Heart right ventricle (tissue), 16 donors: ENCODE data around the gene ZNF367. TPM values are rescaled to one million over a fixed set of nuclear protein-coding genes. Genes with fewer than 3 reads are reported as not detected.
A peak's percentile ranks its signal among the peaks of the same experiment; 100 is the strongest.

ENCODE experiments used
- ATAC-seq, 8 donors: fragments of 200-7000 bp; cut with Tn5 transposase; one replicate each; pipeline ENCODE4 v1.9.1; 2020; ENCODE audit warnings: mild to moderate bottlenecking in 8 of 8, moderate library complexity in 8 of 8, moderate number of reproducible peaks in 1 of 8
- DNase-seq, 2 donors: peaks; one replicate each; pipeline ENCODE4 v3.0.0-alpha.2; 2020
- H3K27ac ChIP-seq, 10 donors: fragments of 200-600 bp; sonication (generic) in 2 of 10; one replicate each; pipeline versions ENCODE4 v1.5.0 to v1.8.0; 2020 to 2022; ENCODE audit warnings: mild to moderate bottlenecking in 3 of 10
- H3K27me3 ChIP-seq, 7 donors: fragments of 200-600 bp; one replicate each; pipeline ENCODE4 v1.8.0; 2021 to 2022; ENCODE audit warnings: mild to moderate bottlenecking in 2 of 7
- H3K36me3 ChIP-seq, 9 donors: fragments of 200-600 bp; sonication (generic) in 1 of 9; one replicate each; pipeline versions ENCODE4 v1.5.0 to v1.8.0; 2020 to 2022; ENCODE audit warnings: mild to moderate bottlenecking in 2 of 9
- H3K4me1 ChIP-seq, 9 donors: fragments of 200-600 bp; sonication (generic) in 1 of 9; one replicate each; pipeline versions ENCODE4 v1.5.0 to v1.8.0; 2020 to 2022; ENCODE audit warnings: mild to moderate bottlenecking in 4 of 9
- H3K4me3 ChIP-seq, 10 donors: fragments of 200-600 bp; sonication (generic) in 2 of 10; one replicate each; pipeline versions ENCODE4 v1.5.0 to v1.8.0; 2020 to 2022; ENCODE audit warnings: mild to moderate bottlenecking in 7 of 10, moderate library complexity in 2 of 10
- H3K9me3 ChIP-seq, 11 donors: fragments of 200-600 bp in 10 of 11; sonication (generic) in 2 of 11; one replicate each; pipeline versions ENCODE4 v1.5.0 to v1.8.0; 2013 to 2022; ENCODE audit warnings: mild to moderate bottlenecking in 2 of 11, control low read depth in 1 of 11, moderate library complexity in 1 of 11
- CTCF ChIP-seq, 9 donors: fragments of 200-600 bp; sonication (generic) in 2 of 9; IDR thresholded peaks; one replicate each; pipeline versions ENCODE4 v1.5.0 to v1.8.0; 2021 to 2022; ENCODE audit warnings: antibody characterized with exemption in 9 of 9, mild to moderate bottlenecking in 5 of 9, moderate library complexity in 1 of 9
- WGBS, 2 donors: extraction: QIAGEN DNeasy Blood & Tissue Kit; methylation state at CpG; one replicate each; pipeline ENCODE4 v1.1.7; 2013; ENCODE audit warnings: inconsistent platforms in 1 of 2; 5-methylcytosine and 5-hydroxymethylcytosine counted together
- intact Hi-C, 10 donors: fragments of 100-400 bp; cut with DNase I; formaldehyde crosslinking; loops; one replicate each; pipeline versions ENCODE4 v1.11.1 to v1.14.2; 2022
- polyA plus RNA-seq, 2 donors: library from polyadenylated mRNA; stranded (reverse); fragments of 200-250 nt; gene quantifications; one replicate each; pipeline ENCODE4 v1.2.3, GENCODE V29; 2013
- total RNA-seq, 10 donors: library from RNA; stranded (reverse); fragmentation: NEBNext Ultra II Directional in 3 of 10; extraction: Animal tissue kit (Norgen Biotek cat#: 25700) in 3 of 10; gene quantifications; one replicate each; pipeline versions ENCODE4 v1.2.1 to v1.2.4, GENCODE V29; 2021 to 2023
- donor health status: Arrhythmogenic right ventricular cardiomyopathy.
- donor health status: ischemic (EF 13 %, LVEDD 7.1; RV severe dilation, severe dysfunction).
- donor health status: healthy with polysubstance abuse.
- donor health status: DM: no; HTN: yes; CAD: no.
- donor health status: DM: no; HTN: no; CAD: no.
- donor health status: ischemic (EF 25% LVEDD 6.9; RV normal size, moderate dysfunction).
- donor health status: ischemic (EF 25% LVEDD 5.7; RV mildly dilated, moderate dysfunction).
- donor health status: healthy.
- donor health status: DM: yes; HTN: yes; CAD: no.
- donor health status: Ischemic cardiomyopathy.
- donor health status: ischemic (EF 35%, LVEDD 5.7; RV mildly dilated, moderate dysfunction).
- donor health status: nonischemic (EF 11% LVEDD 7.7; RV severe dilation, severe dysfunction).
- donor health status: DM: yes; HTN: yes; CAD: no.
- donor health status: PGD.
- donor health status: ischemic (EF 29% LVEDD 5.4; RV normal size, mild dysfunction).
- donor health status: nonischemic (EF 23%, LVEDD 6.1; RV moderate dilation, normal function).

The ZNF367 gene
- total and polyA plus RNA-seq, 12 donors: 1.2 to 6.4 (median 3.8) TPM

GRCh38 chr9:96420468-96421219, 2.5 kb upstream of the ZNF367 start:
- 35 to 37% methylated on average over 6 of the region's 6 CpGs for WGBS, 2 donors

GRCh38 chr9:96419691-96419969, 1.5 kb upstream of the ZNF367 start:
- no peak for TF ChIP-seq CTCF (IDR thresholded peaks at IDR 0.05)
- no peaks in the 10 kb centered on the region for H3K36me3 ChIP-seq
- no peak for ATAC-seq
- peak overlapping the region; percentile 95 to 100 (median 99) for H3K27ac ChIP-seq
- DNase-seq: no peak
- intact Hi-C loops: loop anchor here in 7 of 10 donors (2.0 to 10.0 kb wide), 10 partner anchors 31 to 248 kb away; partner anchors contain the start of genes SLC35D2 (in 3 of the 7), HABP4 (in 2 of the 7) and PRXL2C (in 2 of the 7)
- no peaks in the 10 kb centered on the region for H3K27me3 ChIP-seq
- peak overlapping the region; percentile 52 to 97 (median 85) for H3K4me3 ChIP-seq
- WGBS, 2 donors: 31 to 36% methylated on average over 2 of the region's 2 CpGs
- no peaks in the 10 kb centered on the region for H3K9me3 ChIP-seq
- peaks cover 7 to 39% (median 28%) of the 10 kb centered on the region in 9 donors for H3K4me1 ChIP-seq

More at GRCh38 chr9:96420468-96421219, 2.5 kb upstream of the ZNF367 start:
- ATAC-seq (peak in 5 of 8 donors; percentile 29 to 44 (median 39)), DNase-seq (peak in 1 of 2 donors; percentile 67)
- no peaks in the 10 kb centered on the region for H3K27me3 ChIP-seq
- peak overlapping the region; percentile 71 to 100 (median 98) for H3K27ac ChIP-seq
- no peak for TF ChIP-seq CTCF (IDR thresholded peaks at IDR 0.05)
- peaks cover 7 to 38% (median 28%) of the 10 kb centered on the region in 9 donors for H3K4me1 ChIP-seq
- no peaks in the 10 kb centered on the region for H3K9me3 ChIP-seq
- intact Hi-C loops: loop anchor here in 1 of 10 donors (2.0 kb wide), 1 partner anchor 28 kb away; no protein-coding TSS in a partner anchor
- H3K4me3 ChIP-seq: no peak overlapping the region
- no peaks in the 10 kb centered on the region for H3K36me3 ChIP-seq

- Histone ChIP-seq H3K4me1 (peaks cover 7 to 44% (median 28%) of the 10 kb centered on the region in 9 donors), H3K4me3 (peak overlapping the region; percentile 52 to 97 (median 85)), H3K36me3 (no peaks in the 10 kb centered on the region), H3K27ac (peak overlapping the region; percentile 95 to 100 (median 99)), H3K27me3 (no peaks in the 10 kb centered on the region), H3K9me3 (no peaks in the 10 kb centered on the region)
- TF ChIP-seq CTCF (IDR thresholded peaks at IDR 0.05): no peak
- intact Hi-C loops: loop anchor here in 7 of 10 donors (1.0 to 10.0 kb wide), 13 partner anchors 30 to 248 kb away; partner anchors contain the start of genes HABP4 (in 3 of the 7), SLC35D2 (in 3 of the 7) and PRXL2C (in 2 of the 7)
- ATAC-seq: peak; percentile 72 to 85 (median 75)
- WGBS, 2 donors: 0% methylated on average over 58 of the region's 58 CpGs
- peak; percentile 74 to 84 for DNase-seq
Measured at GRCh38 chr9:96418920-96419690, 935 bp upstream of the ZNF367 start.

GRCh38 chr9:96417661-96418082, 498 bp downstream of the ZNF367 start:
- 0% methylated on average over 36 to 62 of the region's 62 CpGs for WGBS, 2 donors
- Histone ChIP-seq H3K27ac (peak overlapping the region; percentile 72 to 100 (median 98)), H3K4me3 (peak overlapping the region; percentile 56 to 97 (median 85)), H3K36me3 (no peaks in the 10 kb centered on the region), H3K4me1 (peaks cover 7 to 58% (median 33%) of the 10 kb centered on the region in 9 donors), H3K27me3 (no peaks in the 10 kb centered on the region), H3K9me3 (no peaks in the 10 kb centered on the region)
- no peak for TF ChIP-seq CTCF (IDR thresholded peaks at IDR 0.05)
- ATAC-seq (no peak), DNase-seq (peak in 1 of 2 donors; percentile 33)
- intact Hi-C loops: loop anchor here in 7 of 10 donors (1.0 to 10.0 kb wide), 13 partner anchors 32 to 250 kb away; partner anchors contain the start of genes HABP4 (in 3 of the 7), SLC35D2 (in 3 of the 7) and PRXL2C (in 2 of the 7)
